Neural crest cell (in vitro differentiated cells): ENCODE data around the gene DNAJC1. TPM values are rescaled to one million over a fixed set of nuclear protein-coding genes. Genes with fewer than 3 reads are reported as not detected.
A peak's percentile ranks its signal among the peaks of the same experiment; 100 is the strongest.

Source experiments
- DNase-seq: peaks from one replicate; pipeline ENCODE4 v3.0.0; 2021; ENCODE audit warnings: low read depth, mixed read lengths, low spot score
- H3K27ac Mint-ChIP-seq: one replicate; pipeline ENCODE4 v1.8.0; 2021; ENCODE audit warnings: mild to moderate bottlenecking, mixed read lengths; ENCODE audit not compliant: unreplicated experiment
- H3K27me3 Mint-ChIP-seq: 2 replicates; pipeline ENCODE4 v1.8.0; 2021; ENCODE audit warnings: low read depth, mild to moderate bottlenecking, mixed read lengths
- H3K36me3 Mint-ChIP-seq: 2 replicates; pipeline ENCODE4 v1.8.0; 2021; ENCODE audit warnings: low read depth, mild to moderate bottlenecking, mixed read lengths
- H3K4me1 Mint-ChIP-seq: 2 replicates; pipeline ENCODE4 v1.8.0; 2021; ENCODE audit warnings: mixed read lengths
- H3K4me3 Mint-ChIP-seq: one replicate; pipeline ENCODE4 v1.8.0; 2021; ENCODE audit warnings: mild to moderate bottlenecking, mixed read lengths
- H3K9me3 Mint-ChIP-seq: 2 replicates; pipeline ENCODE4 v1.8.0; 2021; ENCODE audit warnings: mixed read lengths
- CTCF ChIP-seq: fragments of 200-600 bp; sonication (generic); conservative IDR thresholded peaks from 2 replicates; pipeline ENCODE4 v1.5.0; 2021; ENCODE audit warnings: antibody characterized with exemption, mild to moderate bottlenecking
- total RNA-seq: library from RNA; stranded (reverse); gene quantifications from 2 replicates; pipeline ENCODE4 v1.2.1, GENCODE V29; 2021

Gene DNAJC1
- total RNA-seq, 1 donor from 2014 or later, result 34.3 TPM

GRCh38 chr10:21803374-21803773 lies 200.2 kb downstream of the DNAJC1 start:
- peaks cover 50% of the 10 kb centered on the region for H3K4me1 Mint-ChIP-seq
- no peaks in the 10 kb centered on the region for H3K27me3 Mint-ChIP-seq
- peaks cover 15% of the 10 kb centered on the region for H3K36me3 Mint-ChIP-seq
- peaks cover 4% of the 10 kb centered on the region for H3K9me3 Mint-ChIP-seq
- no peak for TF ChIP-seq CTCF
- H3K4me3 Mint-ChIP-seq, result no peak overlapping the region
- no peak for DNase-seq
- peak overlapping the region; percentile 60 for H3K27ac Mint-ChIP-seq

- no peak for DNase-seq
- H3K4me1 Mint-ChIP-seq, result peaks cover 44% of the 10 kb centered on the region
- no peak for TF ChIP-seq CTCF
- H3K9me3 Mint-ChIP-seq, result peaks cover 6% of the 10 kb centered on the region
- peaks cover 28% of the 10 kb centered on the region for H3K36me3 Mint-ChIP-seq
- no peaks in the 10 kb centered on the region for H3K27me3 Mint-ChIP-seq
- H3K4me3 Mint-ChIP-seq, result no peak overlapping the region
- H3K27ac Mint-ChIP-seq, result no peak overlapping the region
These were observed 201.9 kb downstream of the DNAJC1 start for GRCh38 chr10:21801609-21802008.

- Mint-ChIP-seq H3K27ac (peak overlapping the region; percentile 4), H3K27me3 (no peaks in the 10 kb centered on the region), H3K36me3 (peaks cover 39% of the 10 kb centered on the region), H3K4me1 (peaks cover 22% of the 10 kb centered on the region), H3K9me3 (peaks cover 6% of the 10 kb centered on the region), H3K4me3 (no peak overlapping the region)
- TF ChIP-seq CTCF, result no peak
- no peak for DNase-seq
These were observed 205.4 kb downstream of the DNAJC1 start for GRCh38 chr10:21797984-21798765.

GRCh38 chr10:21797533-21797932 lies 206.0 kb downstream of the DNAJC1 start:
- no peak for TF ChIP-seq CTCF
- Mint-ChIP-seq H3K9me3 (peaks cover 6% of the 10 kb centered on the region), H3K4me1 (peaks cover 18% of the 10 kb centered on the region), H3K36me3 (peaks cover 43% of the 10 kb centered on the region), H3K4me3 (no peak overlapping the region), H3K27me3 (no peaks in the 10 kb centered on the region), H3K27ac (no peak overlapping the region)
- DNase-seq, result no peak

- no peak overlapping the region for H3K4me3 Mint-ChIP-seq
- no peaks in the 10 kb centered on the region for H3K4me1 Mint-ChIP-seq
- peaks cover 41% of the 10 kb centered on the region for H3K36me3 Mint-ChIP-seq
- peaks cover 14% of the 10 kb centered on the region for H3K9me3 Mint-ChIP-seq
- DNase-seq, result no peak
- no peaks in the 10 kb centered on the region for H3K27me3 Mint-ChIP-seq
- no peak for TF ChIP-seq CTCF
- H3K27ac Mint-ChIP-seq, result no peak overlapping the region
These were observed 212.3 kb downstream of the DNAJC1 start for GRCh38 chr10:21791276-21791675.
